K562 (cell line): Measurements from ENCODE around the gene FSTL3. TPM values are rescaled to one million over a fixed set of nuclear protein-coding genes. Genes with fewer than 3 reads are reported as not detected.

Experiments used
- EHMT2 ChIP-seq: fragments of 450-650 bp; IDR thresholded peaks from 2 replicates; pipeline ENCODE4 v1.6.1; 2018; ENCODE audit warnings: antibody characterized with exemption
- HDAC3 ChIP-seq: fragments of 450-650 bp; IDR thresholded peaks from 2 replicates; pipeline ENCODE4 v1.6.1; 2018; ENCODE audit warnings: borderline replicate concordance, mild to moderate bottlenecking, moderate library complexity; ENCODE audit not compliant: partially characterized antibody
- NFATC3 ChIP-seq: fragments of 450-650 bp; IDR thresholded peaks from 2 replicates; pipeline ENCODE4 v1.6.1; 2017; ENCODE audit warnings: mild to moderate bottlenecking
- POLR2B ChIP-seq: fragments of 450-650 bp; IDR thresholded peaks from 2 replicates; pipeline ENCODE4 v1.6.1; 2018; ENCODE audit warnings: low read depth; ENCODE audit not compliant: partially characterized antibody
- POLR2G ChIP-seq: fragments of 200-400 bp; formaldehyde crosslinking; IDR thresholded peaks from 2 replicates; pipeline ENCODE4 v1.6.1; 2017; ENCODE audit warnings: low read depth, mild to moderate bottlenecking, antibody characterized with exemption, low read length, moderate library complexity
- POLR3A ChIP-seq: IDR thresholded peaks from 2 replicates; pipeline ENCODE4 v1.6.1; 2011; ENCODE audit warnings: borderline replicate concordance, mild to moderate bottlenecking, moderate library complexity; ENCODE audit not compliant: insufficient read length, insufficient read depth; ENCODE audit errors: extremely low read depth
- RAD21 ChIP-seq, 2 experiments: fragments of 250-450 bp in 1 of 2; fragments of 450-650 bp in 1 of 2; sonication (Bioruptor Pico) in 1 of 2; formaldehyde crosslinking in 1 of 2; IDR thresholded peaks in 1 of 2; conservative IDR thresholded peaks in 1 of 2; 2 replicates each; pipeline versions ENCODE4 v1.4.0 to v1.8.0; 2020 to 2022; ENCODE audit warnings: mild to moderate bottlenecking in 2 of 2, moderate library complexity in 1 of 2
- RBM22 ChIP-seq: fragments of 200-400 bp; formaldehyde crosslinking; IDR thresholded peaks from 2 replicates; pipeline ENCODE4 v1.6.1; 2018; ENCODE audit warnings: low read length, low read depth; ENCODE audit not compliant: poor library complexity, severe bottlenecking
- ZBTB17 ChIP-seq: fragments of 450-650 bp; formaldehyde crosslinking; IDR thresholded peaks from 2 replicates; pipeline ENCODE4 v1.4.0; 2020; ENCODE audit warnings: mild to moderate bottlenecking
- ZNF57 ChIP-seq: fragments of 450-650 bp; formaldehyde crosslinking; IDR thresholded peaks from 2 replicates; pipeline ENCODE4 v1.4.0; 2020; ENCODE audit warnings: mild to moderate bottlenecking, moderate library complexity
- polyA plus RNA-seq, 8 experiments: library from polyadenylated mRNA; depleted of rRNA in 4 of 8; stranded (reverse) in 5 of 8; unstranded in 3 of 8; fragments of >200 nt; fragmentation: Nextera tagmentation in 2 of 8; fragmentation: Illumina TruSeq in 1 of 8; extraction: Ambion mirVana in 2 of 8; extraction: Trizol in 1 of 8; gene quantifications; 2 replicates each; pipeline versions ENCODE4 v1.2.1 to v1.2.3, GENCODE V29; 2011 to 2014; ENCODE audit warnings: inconsistent platforms in 1 of 8, missing spikeins in 1 of 8
- total RNA-seq, 7 experiments: library from RNA; depleted of rRNA in 6 of 7; stranded (reverse); fragments of >200 nt in 6 of 7; fragmentation: Illumina TruSeq in 2 of 7; extraction: Trizol in 2 of 7; gene quantifications; 2 replicates each; pipeline versions ENCODE4 v1.2.1 to v1.2.3, GENCODE V29; 2011 to 2021; ENCODE audit warnings: low replicate concordance in 1 of 7
- TF ChIP-seq, protein P1 (sequence below): fragments of 150-350 bp; conservative IDR thresholded peaks from 2 replicates; pipeline ENCODE4 v1.6.1; 2014; ENCODE audit warnings: low read length
- TF ChIP-seq, protein P2 (sequence below): fragments of 200-600 bp; sonication (generic); IDR thresholded peaks from one replicate; pipeline ENCODE4 v1.6.1; 2012; ENCODE audit warnings: mild to moderate bottlenecking, low read depth, low read length, inconsistent platforms

The FSTL3 gene
- total and polyA plus RNA-seq, 9 of the 15 experiments (the other 6 are each of a cell fraction or from before 2014, with no cell fraction given) = 0.35 to 6.8 (median 4.2) TPM; not detected in 1

DNA sequence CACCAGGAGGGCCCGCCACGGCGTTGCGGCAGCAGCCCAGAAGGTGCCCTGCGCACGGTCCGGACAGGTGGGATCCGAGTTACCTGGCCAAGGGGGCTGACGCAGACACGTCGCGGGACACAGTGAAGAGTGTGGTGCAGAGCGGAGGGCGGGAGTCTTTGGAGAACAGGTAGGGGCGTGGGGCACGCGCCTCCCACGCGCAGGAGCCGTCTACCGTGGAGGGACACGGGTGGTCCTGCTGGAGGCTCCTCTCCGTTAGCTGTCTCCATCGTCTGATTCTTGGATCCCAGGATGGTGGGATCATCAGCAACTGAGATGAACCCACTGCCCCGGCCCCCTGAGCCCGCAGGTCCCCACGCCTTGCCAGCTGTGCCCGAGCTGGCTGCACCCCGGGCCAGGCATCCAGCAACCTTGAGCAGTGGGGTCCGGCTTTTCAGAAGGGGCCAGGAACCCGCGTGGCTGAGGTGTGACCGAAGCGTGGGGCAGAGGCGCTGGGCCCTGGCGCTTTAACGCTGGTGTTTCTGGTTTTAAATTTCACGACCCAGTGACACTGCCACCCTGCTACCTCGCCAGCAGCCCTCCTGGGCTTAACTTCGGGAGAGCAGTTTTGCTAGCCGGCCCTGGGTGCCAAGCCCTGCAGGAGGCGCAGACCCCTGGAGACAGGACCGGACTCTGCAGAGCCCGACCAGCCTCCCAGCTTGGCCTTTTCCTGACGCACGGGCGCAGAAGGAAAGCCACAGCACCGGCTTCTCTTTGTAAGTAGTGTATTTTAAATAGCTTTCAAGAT, 29.2 kb upstream of the FSTL3 start (continued):
- TF ChIP-seq ZBTB17 (CRISPR knock-in tag) (no peak), POLR2B (peak; percentile 15), RAD21 (CRISPR knock-in tag; conservative IDR thresholded peaks at IDR 0.05 in 1 of 2, IDR thresholded peaks at IDR 0.05 in 1 of 2) (no peak), EHMT2 (no peak), POLR3A (no peak), HDAC3 (no peak), ZNF57 (CRISPR knock-in tag) (no peak), RBM22 (peak; percentile 66), NFATC3 (no peak), POLR2G (peak; percentile 36)
- TF ChIP-seq, protein P1, sequence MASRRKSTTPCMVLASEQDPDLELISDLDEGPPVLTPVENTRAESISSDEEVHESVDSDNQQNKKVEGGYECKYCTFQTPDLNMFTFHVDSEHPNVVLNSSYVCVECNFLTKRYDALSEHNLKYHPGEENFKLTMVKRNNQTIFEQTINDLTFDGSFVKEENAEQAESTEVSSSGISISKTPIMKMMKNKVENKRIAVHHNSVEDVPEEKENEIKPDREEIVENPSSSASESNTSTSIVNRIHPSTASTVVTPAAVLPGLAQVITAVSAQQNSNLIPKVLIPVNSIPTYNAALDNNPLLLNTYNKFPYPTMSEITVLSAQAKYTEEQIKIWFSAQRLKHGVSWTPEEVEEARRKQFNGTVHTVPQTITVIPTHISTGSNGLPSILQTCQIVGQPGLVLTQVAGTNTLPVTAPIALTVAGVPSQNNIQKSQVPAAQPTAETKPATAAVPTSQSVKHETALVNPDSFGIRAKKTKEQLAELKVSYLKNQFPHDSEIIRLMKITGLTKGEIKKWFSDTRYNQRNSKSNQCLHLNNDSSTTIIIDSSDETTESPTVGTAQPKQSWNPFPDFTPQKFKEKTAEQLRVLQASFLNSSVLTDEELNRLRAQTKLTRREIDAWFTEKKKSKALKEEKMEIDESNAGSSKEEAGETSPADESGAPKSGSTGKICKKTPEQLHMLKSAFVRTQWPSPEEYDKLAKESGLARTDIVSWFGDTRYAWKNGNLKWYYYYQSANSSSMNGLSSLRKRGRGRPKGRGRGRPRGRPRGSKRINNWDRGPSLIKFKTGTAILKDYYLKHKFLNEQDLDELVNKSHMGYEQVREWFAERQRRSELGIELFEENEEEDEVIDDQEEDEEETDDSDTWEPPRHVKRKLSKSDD = no peak
- TF ChIP-seq, protein P2, sequence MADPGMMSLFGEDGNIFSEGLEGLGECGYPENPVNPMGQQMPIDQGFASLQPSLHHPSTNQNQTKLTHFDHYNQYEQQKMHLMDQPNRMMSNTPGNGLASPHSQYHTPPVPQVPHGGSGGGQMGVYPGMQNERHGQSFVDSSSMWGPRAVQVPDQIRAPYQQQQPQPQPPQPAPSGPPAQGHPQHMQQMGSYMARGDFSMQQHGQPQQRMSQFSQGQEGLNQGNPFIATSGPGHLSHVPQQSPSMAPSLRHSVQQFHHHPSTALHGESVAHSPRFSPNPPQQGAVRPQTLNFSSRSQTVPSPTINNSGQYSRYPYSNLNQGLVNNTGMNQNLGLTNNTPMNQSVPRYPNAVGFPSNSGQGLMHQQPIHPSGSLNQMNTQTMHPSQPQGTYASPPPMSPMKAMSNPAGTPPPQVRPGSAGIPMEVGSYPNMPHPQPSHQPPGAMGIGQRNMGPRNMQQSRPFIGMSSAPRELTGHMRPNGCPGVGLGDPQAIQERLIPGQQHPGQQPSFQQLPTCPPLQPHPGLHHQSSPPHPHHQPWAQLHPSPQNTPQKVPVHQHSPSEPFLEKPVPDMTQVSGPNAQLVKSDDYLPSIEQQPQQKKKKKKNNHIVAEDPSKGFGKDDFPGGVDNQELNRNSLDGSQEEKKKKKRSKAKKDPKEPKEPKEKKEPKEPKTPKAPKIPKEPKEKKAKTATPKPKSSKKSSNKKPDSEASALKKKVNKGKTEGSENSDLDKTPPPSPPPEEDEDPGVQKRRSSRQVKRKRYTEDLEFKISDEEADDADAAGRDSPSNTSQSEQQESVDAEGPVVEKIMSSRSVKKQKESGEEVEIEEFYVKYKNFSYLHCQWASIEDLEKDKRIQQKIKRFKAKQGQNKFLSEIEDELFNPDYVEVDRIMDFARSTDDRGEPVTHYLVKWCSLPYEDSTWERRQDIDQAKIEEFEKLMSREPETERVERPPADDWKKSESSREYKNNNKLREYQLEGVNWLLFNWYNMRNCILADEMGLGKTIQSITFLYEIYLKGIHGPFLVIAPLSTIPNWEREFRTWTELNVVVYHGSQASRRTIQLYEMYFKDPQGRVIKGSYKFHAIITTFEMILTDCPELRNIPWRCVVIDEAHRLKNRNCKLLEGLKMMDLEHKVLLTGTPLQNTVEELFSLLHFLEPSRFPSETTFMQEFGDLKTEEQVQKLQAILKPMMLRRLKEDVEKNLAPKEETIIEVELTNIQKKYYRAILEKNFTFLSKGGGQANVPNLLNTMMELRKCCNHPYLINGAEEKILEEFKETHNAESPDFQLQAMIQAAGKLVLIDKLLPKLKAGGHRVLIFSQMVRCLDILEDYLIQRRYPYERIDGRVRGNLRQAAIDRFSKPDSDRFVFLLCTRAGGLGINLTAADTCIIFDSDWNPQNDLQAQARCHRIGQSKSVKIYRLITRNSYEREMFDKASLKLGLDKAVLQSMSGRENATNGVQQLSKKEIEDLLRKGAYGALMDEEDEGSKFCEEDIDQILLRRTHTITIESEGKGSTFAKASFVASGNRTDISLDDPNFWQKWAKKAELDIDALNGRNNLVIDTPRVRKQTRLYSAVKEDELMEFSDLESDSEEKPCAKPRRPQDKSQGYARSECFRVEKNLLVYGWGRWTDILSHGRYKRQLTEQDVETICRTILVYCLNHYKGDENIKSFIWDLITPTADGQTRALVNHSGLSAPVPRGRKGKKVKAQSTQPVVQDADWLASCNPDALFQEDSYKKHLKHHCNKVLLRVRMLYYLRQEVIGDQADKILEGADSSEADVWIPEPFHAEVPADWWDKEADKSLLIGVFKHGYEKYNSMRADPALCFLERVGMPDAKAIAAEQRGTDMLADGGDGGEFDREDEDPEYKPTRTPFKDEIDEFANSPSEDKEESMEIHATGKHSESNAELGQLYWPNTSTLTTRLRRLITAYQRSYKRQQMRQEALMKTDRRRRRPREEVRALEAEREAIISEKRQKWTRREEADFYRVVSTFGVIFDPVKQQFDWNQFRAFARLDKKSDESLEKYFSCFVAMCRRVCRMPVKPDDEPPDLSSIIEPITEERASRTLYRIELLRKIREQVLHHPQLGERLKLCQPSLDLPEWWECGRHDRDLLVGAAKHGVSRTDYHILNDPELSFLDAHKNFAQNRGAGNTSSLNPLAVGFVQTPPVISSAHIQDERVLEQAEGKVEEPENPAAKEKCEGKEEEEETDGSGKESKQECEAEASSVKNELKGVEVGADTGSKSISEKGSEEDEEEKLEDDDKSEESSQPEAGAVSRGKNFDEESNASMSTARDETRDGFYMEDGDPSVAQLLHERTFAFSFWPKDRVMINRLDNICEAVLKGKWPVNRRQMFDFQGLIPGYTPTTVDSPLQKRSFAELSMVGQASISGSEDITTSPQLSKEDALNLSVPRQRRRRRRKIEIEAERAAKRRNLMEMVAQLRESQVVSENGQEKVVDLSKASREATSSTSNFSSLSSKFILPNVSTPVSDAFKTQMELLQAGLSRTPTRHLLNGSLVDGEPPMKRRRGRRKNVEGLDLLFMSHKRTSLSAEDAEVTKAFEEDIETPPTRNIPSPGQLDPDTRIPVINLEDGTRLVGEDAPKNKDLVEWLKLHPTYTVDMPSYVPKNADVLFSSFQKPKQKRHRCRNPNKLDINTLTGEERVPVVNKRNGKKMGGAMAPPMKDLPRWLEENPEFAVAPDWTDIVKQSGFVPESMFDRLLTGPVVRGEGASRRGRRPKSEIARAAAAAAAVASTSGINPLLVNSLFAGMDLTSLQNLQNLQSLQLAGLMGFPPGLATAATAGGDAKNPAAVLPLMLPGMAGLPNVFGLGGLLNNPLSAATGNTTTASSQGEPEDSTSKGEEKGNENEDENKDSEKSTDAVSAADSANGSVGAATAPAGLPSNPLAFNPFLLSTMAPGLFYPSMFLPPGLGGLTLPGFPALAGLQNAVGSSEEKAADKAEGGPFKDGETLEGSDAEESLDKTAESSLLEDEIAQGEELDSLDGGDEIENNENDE = no peak
